ENCODE measurements around the gene SHMT1. TPM values are rescaled to one million over a fixed set of nuclear protein-coding genes. Genes with fewer than 3 reads are reported as not detected.
"Not testable (repeated sequence)": the region's sequence is repeated elsewhere in the genome, so short reads cannot be mapped to it uniquely, and the experiment has no call there.

Gene SHMT1
- polyA plus RNA-seq, 3 donors = 50.2 to 57.3 (median 56.5) TPM

DNA sequence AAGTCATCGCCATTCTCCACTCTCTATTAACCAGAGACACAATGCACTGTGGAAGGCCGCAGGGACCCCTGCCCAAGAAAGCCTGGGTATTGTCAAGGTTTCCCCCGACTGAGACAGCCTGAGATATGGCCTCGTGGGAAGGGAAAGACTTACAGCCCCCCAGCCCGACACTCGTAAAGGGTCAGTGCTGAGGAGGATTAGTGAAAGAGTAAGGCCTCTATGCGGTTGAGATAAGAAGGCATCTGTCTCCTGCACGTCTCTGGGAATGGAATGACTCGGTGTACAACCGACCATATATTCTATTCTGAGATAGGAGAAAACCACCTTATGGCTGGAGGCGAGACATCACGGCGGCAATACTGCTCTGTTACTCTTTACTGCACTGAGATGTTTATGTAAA, 60.1 kb downstream of the SHMT1 start:
- not testable (repeated sequence) for DNase-seq (ENCODE audit: low read depth in 3 of 3, low spot score in 2 of 3)

DNA sequence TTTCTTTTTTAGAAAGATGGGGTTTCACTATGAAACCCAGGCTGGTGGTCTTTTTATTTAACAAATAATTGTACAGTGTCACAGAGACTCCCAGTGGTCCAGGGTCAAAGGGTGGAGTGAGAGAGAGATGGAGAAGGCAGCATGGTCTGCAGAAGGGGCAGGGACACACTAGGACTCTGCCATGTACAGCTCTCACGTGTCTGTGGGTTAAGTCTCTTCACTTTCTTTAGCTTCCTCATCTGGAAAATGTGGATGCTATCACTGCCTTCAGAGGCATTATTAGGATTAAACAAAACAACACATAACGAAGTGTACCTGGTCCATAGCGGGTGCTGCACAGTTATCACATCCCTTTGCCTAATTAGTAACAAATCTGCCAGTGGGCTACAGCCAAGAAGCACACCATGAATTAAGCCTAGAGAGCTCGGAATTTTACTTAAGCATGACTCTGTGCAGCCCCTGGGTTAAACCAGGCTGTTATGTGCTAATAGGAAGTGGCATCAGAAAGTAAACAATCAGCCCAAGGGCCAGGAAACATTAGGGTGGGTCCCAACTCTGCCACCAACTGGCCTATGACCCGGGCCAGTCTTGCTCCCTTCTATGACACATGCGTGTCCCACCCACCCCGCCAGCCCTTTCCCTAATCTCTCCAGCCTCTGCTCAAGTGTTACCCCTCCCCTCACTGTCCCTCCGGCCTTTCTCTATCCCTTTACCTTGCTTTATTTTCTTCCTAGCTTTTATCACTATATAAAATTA, 62.4 kb downstream of the SHMT1 start:
- DNase-seq (ENCODE audit: low read depth in 3 of 3, low spot score in 2 of 3) = no peak

DNA sequence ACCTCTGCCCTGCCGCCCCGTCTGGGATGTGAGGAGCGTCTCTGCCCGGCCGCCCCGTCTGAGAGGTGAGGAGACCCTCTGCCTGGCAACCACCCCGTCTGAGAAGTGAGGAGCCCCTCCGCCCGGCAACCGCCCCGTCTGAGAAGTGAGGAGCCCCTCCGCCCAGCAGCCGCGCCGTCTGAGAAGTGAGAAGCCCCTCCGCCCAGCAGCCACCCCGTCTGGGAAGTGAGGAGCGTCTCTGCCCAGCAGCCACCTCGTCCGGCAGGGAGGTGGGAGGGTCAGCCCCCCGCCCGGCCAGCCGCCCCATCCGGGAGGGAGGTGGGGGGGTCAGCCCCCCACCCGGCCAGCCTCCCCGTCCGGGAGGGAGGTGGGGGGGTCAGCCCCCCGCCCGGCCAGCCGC, 65.3 kb downstream of the SHMT1 start:
- not testable (repeated sequence) for DNase-seq (ENCODE audit: low read depth in 3 of 3, low spot score in 2 of 3)

DNA sequence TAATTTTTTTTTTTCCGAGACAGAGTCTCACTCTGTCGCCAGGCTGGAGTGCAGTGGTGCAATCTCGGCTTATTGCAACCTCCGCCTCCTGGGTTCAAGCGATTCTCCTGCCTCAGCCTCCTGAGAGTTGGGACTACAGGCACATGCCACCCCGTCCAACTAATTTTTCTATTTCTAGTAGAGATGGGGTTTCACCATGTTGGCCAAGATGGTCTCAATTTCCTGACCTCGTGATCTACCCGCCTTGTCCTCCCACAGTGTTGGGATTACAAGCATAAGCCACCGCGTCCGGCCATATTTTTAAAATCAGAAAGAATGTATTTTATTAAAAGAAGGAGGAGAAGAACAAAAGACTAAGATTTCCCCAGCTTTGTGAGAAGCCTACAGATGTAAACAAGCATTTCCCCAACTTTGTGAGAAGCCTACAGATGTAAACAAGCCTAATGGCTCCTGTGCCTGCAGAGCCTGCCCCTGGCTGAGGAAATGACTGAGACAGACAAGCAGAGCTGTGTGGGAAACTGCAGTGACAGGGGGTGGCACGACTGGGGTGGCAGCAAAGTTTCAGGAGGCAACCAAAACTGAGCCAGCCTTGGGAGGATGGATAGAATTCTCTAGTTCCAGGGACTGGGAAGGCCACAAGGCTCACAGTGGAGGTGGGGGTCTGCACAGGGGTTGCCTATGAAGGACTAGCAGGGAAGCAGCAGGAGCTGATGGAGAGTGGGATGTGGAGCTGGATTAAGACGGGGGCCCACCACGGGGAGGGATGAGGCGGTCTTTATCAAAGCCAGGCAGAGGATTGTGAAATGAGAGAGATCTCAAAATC, 71.4 kb downstream of the SHMT1 start:
- no peak for DNase-seq (ENCODE audit: low read depth in 3 of 3, low spot score in 2 of 3)

DNA sequence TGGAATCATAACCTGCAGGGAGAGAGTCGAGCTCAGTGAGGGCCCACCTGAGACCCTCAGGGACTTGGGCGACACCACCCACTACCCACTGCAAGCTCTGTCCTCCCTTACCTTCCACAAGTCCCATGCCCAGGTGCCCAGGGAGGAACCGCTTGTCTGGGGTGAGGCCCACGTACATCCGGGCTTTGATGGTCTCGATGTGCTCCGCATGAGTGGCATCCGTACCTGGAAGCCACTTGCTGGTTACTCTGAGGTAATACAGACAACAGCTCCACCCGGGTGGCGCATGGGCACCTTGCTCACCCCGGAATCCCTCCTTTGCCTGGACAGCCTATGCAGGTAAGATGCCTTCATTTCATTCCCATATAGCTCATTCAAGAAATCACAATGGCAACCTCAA, 78.1 kb downstream of the SHMT1 start:
- DNase-seq (ENCODE audit: low read depth in 3 of 3, low spot score in 2 of 3) = no peak

DNA sequence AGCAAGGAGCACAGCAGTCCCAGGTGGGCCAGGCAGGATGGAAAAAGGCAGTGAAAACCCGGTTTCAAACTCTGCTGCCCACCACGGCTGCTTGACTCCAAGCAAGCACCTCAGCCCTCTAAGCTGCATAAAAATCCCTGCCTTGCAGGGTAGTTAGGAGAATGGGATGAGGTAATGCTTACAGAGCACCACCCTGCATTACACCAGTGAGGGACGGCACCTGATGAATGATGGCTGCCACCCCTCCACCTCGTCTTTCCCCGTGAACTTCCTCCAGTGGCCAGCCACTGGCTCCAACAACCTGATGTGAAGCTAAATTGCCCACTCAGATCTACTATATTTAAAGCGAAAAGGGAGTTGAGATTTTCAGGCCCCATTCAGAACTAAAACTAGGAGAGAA, 81.6 kb downstream of the SHMT1 start:
- DNase-seq (ENCODE audit: low read depth in 3 of 3, low spot score in 2 of 3) = no peak

DNA sequence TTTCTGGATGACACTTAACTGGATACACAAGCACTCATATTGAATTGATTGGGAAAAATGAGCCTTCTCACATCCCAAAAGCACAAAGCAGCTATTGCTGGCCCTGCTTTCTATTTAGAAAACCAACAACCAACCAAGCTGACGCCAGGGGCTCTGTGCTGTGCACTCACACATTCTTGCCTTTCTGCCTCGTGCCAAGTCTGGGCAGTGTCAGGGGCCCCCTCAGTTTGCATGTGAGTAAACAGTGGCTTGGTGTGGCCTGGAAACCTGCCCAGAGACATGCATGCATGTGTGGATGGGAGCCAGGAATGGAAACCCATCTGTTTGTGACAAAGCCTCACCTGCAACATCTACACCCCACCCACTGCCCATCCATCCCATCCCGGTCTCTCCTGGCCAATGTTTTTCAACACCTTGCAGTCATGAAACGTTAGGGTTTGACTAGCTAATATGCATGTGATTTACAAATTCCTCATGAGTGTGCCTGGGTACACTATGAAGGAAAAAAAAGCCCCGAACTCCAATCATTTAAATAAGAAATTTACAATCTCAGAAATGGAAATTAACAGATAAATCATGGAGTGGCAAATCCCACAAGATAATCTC, 82.5 kb downstream of the SHMT1 start:
- DNase-seq (ENCODE audit: low read depth in 3 of 3, low spot score in 2 of 3) = no peak

DNA sequence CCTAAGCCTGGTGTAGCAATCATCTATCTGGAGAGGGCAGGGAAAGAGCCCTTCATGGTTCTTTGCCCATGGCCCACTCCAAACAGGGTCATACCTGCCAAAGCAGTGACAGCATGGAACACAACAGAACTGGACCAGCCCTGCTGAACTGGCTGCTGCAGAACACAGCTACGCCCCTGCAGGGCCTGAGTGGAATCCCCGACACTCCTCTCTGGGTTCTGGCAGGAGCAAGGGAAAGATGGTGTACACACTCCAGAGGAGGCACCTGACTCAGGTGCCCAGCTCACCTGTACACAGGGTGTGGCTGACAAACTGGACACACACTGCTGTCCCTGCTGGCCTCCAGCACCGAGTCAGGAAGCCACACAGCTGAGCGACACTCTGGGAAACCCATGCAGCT, 83.1 kb downstream of the SHMT1 start:
- DNase-seq (ENCODE audit: low read depth in 3 of 3, low spot score in 2 of 3) = no peak

DNA sequence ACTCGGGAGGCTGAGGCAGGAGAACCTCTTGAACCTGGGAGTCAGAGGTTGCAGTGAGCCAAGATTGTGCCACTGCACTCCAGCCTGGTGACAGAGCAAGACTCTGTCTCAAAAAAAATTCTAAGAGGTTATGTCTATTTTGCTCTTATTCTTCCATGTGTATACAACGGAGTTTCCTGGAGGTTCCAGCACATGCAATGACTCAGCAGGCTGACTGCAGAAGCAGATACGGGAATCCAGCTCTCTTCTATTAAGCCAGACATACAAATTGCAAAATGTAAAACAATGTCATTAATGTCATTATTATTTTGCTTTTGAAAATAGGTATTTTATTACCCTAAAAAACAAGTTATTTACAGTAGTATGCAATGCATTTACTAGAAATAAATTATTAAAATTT, 84.5 kb downstream of the SHMT1 start:
- DNase-seq (ENCODE audit: low read depth in 3 of 3, low spot score in 2 of 3) = no peak

Other genes starting within 250 kb of the SHMT1 start
- 10 to 100 TPM; 59.6 to 66.0 (median 63.8) TPM for gene ALKBH5, start 179.7 kb downstream of the SHMT1 start, polyA plus RNA-seq (ENCODE audit: insufficient read length in 3 of 3)
- 10 to 100 TPM; 23.9 to 27.4 (median 25.5) TPM for gene LLGL1, start 137.9 kb downstream of the SHMT1 start, polyA plus RNA-seq (ENCODE audit: insufficient read length in 3 of 3)
- 100 to 1,000 TPM; 129 to 142 (median 141) TPM for gene FLII, start 104.8 kb downstream of the SHMT1 start, polyA plus RNA-seq (ENCODE audit: insufficient read length in 3 of 3)
- gene MIEF2, start 102.9 kb downstream of the SHMT1 start, polyA plus RNA-seq (ENCODE audit: insufficient read length in 3 of 3) = 10 to 100 TPM; 13.3 to 15.1 (median 13.8) TPM
- gene TOP3A, start 48.6 kb downstream of the SHMT1 start, polyA plus RNA-seq (ENCODE audit: insufficient read length in 3 of 3) = 10 to 100 TPM; 33.9 to 41.9 (median 37.0) TPM
- gene SMCR8, start 48.3 kb downstream of the SHMT1 start, polyA plus RNA-seq (ENCODE audit: insufficient read length in 3 of 3) = 10 to 100 TPM; 15.3 to 16.1 (median 15.8) TPM
- under 1 TPM; 0.28 to 0.64 (median 0.37) TPM for gene EVPLL, start 14.2 kb upstream of the SHMT1 start, polyA plus RNA-seq (ENCODE audit: insufficient read length in 3 of 3)
- under 1 TPM; 0.17 to 0.21 (median 0.18) TPM for gene LGALS9C, start 113.2 kb upstream of the SHMT1 start, polyA plus RNA-seq (ENCODE audit: insufficient read length in 3 of 3)

Measured in right renal cortex interstitium (tissue), 3 donors.